CD4-positive, alpha-beta T cell treated with Interleukin-21 for 1 hour (primary cell): Measurements from ENCODE around the gene CTRL.

Experiments
- DNase-seq: peaks from one replicate; pipeline ENCODE4 v3.0.0-alpha.2; 2020

Gene CTRL

DNA sequence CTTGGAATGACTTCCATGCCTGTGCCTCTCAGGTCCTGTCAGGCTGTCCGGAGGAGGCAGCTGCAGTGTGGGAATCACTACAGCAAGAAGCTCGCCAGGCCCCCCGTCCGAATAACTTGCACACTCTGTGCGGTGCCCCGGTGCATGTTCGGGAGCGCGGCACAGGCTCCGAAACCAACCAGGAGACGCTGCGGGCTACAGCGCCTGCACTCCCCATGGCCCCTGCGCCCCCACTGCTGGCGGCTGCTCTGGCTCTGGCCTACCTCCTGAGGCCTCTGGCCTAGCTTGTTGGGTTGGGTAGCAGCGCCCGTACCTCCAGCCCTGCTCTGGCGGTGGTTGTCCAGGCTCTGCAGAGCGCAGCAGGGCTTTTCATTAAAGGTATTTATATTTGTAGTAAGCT, 45.7 kb downstream of the CTRL start:
- DNase-seq = no peak

GRCh38 chr16:67885545-67885944, 46.1 kb downstream of the CTRL start:
- DNase-seq = no peak

DNA sequence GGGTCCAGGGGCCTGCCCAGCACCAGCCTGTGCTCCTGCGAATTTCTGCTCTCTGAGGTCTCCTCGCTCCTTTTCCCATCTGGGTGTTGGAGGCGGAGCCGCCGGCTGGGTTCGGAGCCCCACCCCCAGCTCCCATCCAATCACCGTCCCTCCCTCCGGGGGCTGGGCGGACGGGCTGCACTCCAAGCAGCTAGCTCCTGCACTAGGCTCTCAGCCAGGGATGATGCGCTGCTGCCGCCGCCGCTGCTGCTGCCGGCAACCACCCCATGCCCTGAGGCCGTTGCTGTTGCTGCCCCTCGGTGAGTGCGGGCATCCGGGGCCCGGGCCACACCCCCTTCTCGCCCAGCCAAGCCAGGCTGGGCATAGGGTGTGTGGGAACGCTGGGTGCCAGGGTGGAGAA, 47.0 kb downstream of the CTRL start, which contains the start of gene NRN1L:
Gene NRN1L (plus strand): TSS at position 202 of the 400 bp plus-strand sequence. CDS start 19 bp downstream, at position 221.
- DNase-seq = no peak

DNA sequence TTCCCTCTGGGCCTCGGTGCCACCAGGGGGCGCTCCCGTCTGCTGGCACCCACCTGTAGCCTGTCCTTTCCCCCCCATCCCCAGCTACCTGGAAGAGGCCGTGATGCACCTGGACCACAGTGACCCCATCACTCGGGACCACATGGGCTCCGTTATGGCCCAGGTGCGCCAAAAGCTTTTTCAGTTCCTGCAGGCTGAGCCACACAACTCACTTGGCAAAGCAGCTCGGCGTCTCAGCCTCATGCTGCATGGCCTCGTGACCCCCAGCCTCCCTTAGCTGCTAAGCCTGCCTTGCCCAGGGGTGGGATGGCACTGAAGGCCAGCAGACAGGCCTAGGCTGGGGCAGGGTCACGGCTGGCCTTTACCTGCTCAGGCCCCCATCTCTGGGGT, 47.8 kb downstream of the CTRL start:
- peak; percentile 74 for DNase-seq

- no peak for DNase-seq
Measured at GRCh38 chr16:67883146-67883871, 48.4 kb downstream of the CTRL start.

DNA sequence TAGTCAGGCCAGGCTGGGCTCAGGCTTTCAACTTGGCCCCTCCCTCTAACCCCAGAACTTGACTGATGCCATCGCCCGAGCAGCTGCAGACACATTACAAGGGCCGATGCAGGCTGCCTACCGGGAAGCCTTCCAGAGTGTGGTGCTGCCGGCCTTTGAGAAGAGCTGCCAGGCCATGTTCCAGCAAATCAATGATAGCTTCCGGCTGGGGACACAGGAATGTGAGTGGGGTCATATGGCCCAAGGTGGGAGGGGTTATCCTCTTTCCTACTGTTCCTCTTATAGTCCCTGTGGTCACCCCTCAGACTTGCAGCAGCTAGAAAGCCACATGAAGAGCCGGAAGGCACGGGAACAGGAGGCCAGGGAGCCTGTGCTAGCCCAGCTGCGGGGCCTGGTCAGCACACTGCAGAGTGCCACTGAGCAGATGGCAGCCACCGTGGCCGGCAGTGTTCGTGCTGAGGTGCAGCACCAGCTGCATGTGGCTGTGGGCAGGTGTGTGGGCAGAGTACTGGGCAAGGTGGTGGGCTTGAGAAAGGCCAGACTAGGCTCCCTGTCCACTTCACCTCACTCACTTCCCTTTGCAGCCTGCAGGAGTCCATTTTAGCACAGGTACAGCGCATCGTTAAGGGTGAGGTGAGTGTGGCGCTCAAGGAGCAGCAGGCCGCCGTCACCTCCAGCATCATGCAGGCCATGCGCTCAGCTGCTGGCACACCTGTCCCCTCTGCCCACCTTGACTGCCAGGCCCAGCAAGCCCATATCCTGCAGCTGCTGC, 49.1 kb downstream of the CTRL start:
- DNase-seq = no peak

- DNase-seq = no peak
Measured at GRCh38 chr16:67881621-67882161, 50.0 kb downstream of the CTRL start.

DNA sequence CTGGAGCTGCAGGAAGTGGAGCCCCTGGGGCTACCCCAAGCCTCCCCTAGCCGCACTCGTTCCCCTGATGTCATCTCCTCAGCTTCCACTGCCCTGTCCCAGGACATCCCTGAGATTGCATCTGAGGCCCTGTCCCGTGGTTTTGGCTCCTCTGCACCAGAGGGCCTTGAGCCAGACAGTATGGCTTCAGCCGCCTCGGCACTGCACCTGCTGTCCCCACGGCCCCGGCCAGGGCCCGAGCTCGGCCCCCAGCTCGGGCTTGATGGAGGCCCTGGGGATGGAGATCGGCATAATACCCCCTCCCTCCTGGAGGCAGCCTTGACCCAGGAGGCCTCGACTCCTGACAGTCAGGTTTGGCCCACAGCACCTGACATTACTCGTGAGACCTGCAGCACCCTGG, 51.1 kb downstream of the CTRL start:
- no peak for DNase-seq

GRCh38 chr16:67879936-67880335, 51.7 kb downstream of the CTRL start:
- DNase-seq = no peak
